Effector memory CD4-positive, alpha-beta T cell (primary cell): ENCODE results near the gene NOMO2.
"Not testable (repeated sequence)": the region's sequence is repeated elsewhere in the genome, so short reads cannot be mapped to it uniquely, and the experiment has no call there.

ENCODE experiments used
- DNase-seq, 3 donors: peaks; one replicate each; pipeline ENCODE4 v3.0.0-alpha.2; 2020
- H3K27ac ChIP-seq: 2 replicates; pipeline ENCODE4 v1.7.0; 2013; ENCODE audit warnings: mild to moderate bottlenecking, low read length, moderate library complexity; ENCODE audit not compliant: insufficient read depth, poor library complexity, severe bottlenecking
- H3K27me3 ChIP-seq: replicated peaks from 2 replicates; pipeline ENCODE4 v1.7.0; 2013; ENCODE audit warnings: mild to moderate bottlenecking, low read length; ENCODE audit not compliant: insufficient read depth, control insufficient read depth, poor library complexity, severe bottlenecking
- H3K36me3 ChIP-seq: 2 replicates; pipeline ENCODE4 v1.7.0; 2013; ENCODE audit warnings: mild to moderate bottlenecking, low read length, moderate library complexity; ENCODE audit not compliant: control insufficient read depth, insufficient read depth
- H3K4me1 ChIP-seq: 2 replicates; pipeline ENCODE4 v1.7.0; 2013; ENCODE audit warnings: low read length, mild to moderate bottlenecking; ENCODE audit not compliant: control insufficient read depth, insufficient read depth, poor library complexity, severe bottlenecking
- H3K4me3 ChIP-seq: 2 replicates; pipeline ENCODE4 v1.7.0; 2013; ENCODE audit warnings: low read length, low read depth, mild to moderate bottlenecking; ENCODE audit not compliant: insufficient read depth, poor library complexity, severe bottlenecking
- H3K9me3 ChIP-seq: 2 replicates; pipeline ENCODE4 v1.7.0; 2013; ENCODE audit warnings: mild to moderate bottlenecking, low read length, moderate library complexity; ENCODE audit not compliant: control insufficient read depth
- total RNA-seq, 3 donors: gene quantifications; one replicate each; lab custom pipeline; 2026; lab: John Stamatoyannopoulos, UW

NOMO2 gene
- total RNA-seq: 12.6 to 25.6 (median 17.8) reads per million in 3 donors

- not testable (repeated sequence) for H3K36me3 ChIP-seq, H3K27me3 ChIP-seq, H3K4me1 ChIP-seq, H3K9me3 ChIP-seq
- Histone ChIP-seq H3K27ac (peak within 1 kb of the TSS; percentile 48), H3K4me3 (peak within 1 kb of the TSS; percentile 29)
- DNase-seq: peak; percentile 84 to 93 (median 87)
Measured at GRCh38 chr16:18561727-18562314, at the start of gene NOMO2. TSS of gene NOMO2 (minus strand) at chr16:18562097. CDS start at chr16:18562040, 57 bp downstream.

GRCh38 chr16:18610147-18610803 lies 48.4 kb upstream of the NOMO2 start:
- H3K27ac ChIP-seq, H3K4me1 ChIP-seq, H3K36me3 ChIP-seq, DNase-seq, H3K27me3 ChIP-seq, H3K4me3 ChIP-seq, H3K9me3 ChIP-seq: not testable (repeated sequence)

GRCh38 chr16:18608271-18608670 lies 46.4 kb upstream of the NOMO2 start:
- not testable (repeated sequence) for DNase-seq

GRCh38 chr16:18603572-18604246 lies 41.8 kb upstream of the NOMO2 start:
- DNase-seq, H3K27me3 ChIP-seq, H3K4me3 ChIP-seq, H3K36me3 ChIP-seq, H3K4me1 ChIP-seq, H3K9me3 ChIP-seq, H3K27ac ChIP-seq: not testable (repeated sequence)

More at GRCh38 chr16:18608271-18608670, 46.4 kb upstream of the NOMO2 start:
- H3K4me3 ChIP-seq, H3K36me3 ChIP-seq, H3K4me1 ChIP-seq, H3K27me3 ChIP-seq, H3K27ac ChIP-seq, H3K9me3 ChIP-seq: not testable (repeated sequence)

- not testable (repeated sequence) for H3K27me3 ChIP-seq, H3K36me3 ChIP-seq, H3K4me1 ChIP-seq, DNase-seq, H3K4me3 ChIP-seq, H3K9me3 ChIP-seq, H3K27ac ChIP-seq
Measured at GRCh38 chr16:18598582-18598981, 36.7 kb upstream of the NOMO2 start.

GRCh38 chr16:18597734-18598133 lies 35.8 kb upstream of the NOMO2 start:
- not testable (repeated sequence) for H3K36me3 ChIP-seq, H3K9me3 ChIP-seq, H3K4me1 ChIP-seq, H3K27me3 ChIP-seq, H3K27ac ChIP-seq, H3K4me3 ChIP-seq, DNase-seq

- H3K36me3 ChIP-seq, H3K4me3 ChIP-seq, H3K27ac ChIP-seq, H3K27me3 ChIP-seq, H3K9me3 ChIP-seq, H3K4me1 ChIP-seq, DNase-seq: not testable (repeated sequence)
Measured at GRCh38 chr16:18597319-18597718, 35.4 kb upstream of the NOMO2 start.

- not testable (repeated sequence) for DNase-seq, H3K4me3 ChIP-seq, H3K9me3 ChIP-seq, H3K36me3 ChIP-seq, H3K27ac ChIP-seq, H3K27me3 ChIP-seq, H3K4me1 ChIP-seq
Measured at GRCh38 chr16:18595796-18596195, 33.9 kb upstream of the NOMO2 start.

- not testable (repeated sequence) for DNase-seq, H3K36me3 ChIP-seq
Measured at GRCh38 chr16:18594880-18595279, 33.0 kb upstream of the NOMO2 start.

GRCh38 chr16:18593904-18594303 lies 32.0 kb upstream of the NOMO2 start:
- DNase-seq, H3K27me3 ChIP-seq, H3K27ac ChIP-seq, H3K36me3 ChIP-seq, H3K4me3 ChIP-seq, H3K4me1 ChIP-seq, H3K9me3 ChIP-seq: not testable (repeated sequence)

More at GRCh38 chr16:18594880-18595279, 33.0 kb upstream of the NOMO2 start:
- not testable (repeated sequence) for H3K4me1 ChIP-seq, H3K27ac ChIP-seq, H3K27me3 ChIP-seq, H3K4me3 ChIP-seq, H3K9me3 ChIP-seq
